ENCODE results near the gene BCKDHB. TPM values are rescaled to one million over a fixed set of nuclear protein-coding genes. Genes with fewer than 3 reads are reported as not detected.

Gene BCKDHB
- total RNA-seq, 4 donors from 2014 or later, result 10.9 to 32.9 (median 29.7) TPM

DNA sequence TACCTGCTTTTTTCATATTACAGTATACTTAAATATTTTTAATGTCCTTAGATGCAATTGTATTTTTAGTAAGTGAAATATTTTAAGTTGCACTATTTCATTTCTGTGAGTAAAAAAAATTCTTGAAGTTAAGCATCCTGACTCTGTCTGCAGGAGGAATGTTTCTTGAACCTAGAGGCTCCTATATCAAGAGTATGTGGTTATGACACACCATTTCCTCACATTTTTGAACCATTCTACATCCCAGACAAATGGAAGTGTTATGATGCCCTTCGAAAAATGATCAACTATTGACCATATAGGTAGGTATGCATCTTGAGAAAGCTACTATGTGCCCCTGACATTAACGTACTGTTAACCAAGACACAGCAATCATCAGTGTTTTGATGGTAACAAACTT, 237.0 kb downstream of the BCKDHB start:
- TF ChIP-seq CTCF (IDR thresholded peaks at IDR 0.05), result no peak
- no peak for TF ChIP-seq POLR2A (IDR thresholded peaks at IDR 0.05)
- TF ChIP-seq POLR2AphosphoS5 (IDR thresholded peaks at IDR 0.05), result no peak
- TF ChIP-seq EP300 (IDR thresholded peaks at IDR 0.05; ENCODE audit: low read depth), result no peak
- in situ Hi-C loops (cut with MboI; ENCODE audit: low pct_ligation_motif_present in 1 of 4, low pct_unique_long_range_greater_than_20kb in 1 of 4, low sequenced_read_pairs in 3 of 4) (no loop called here), intact Hi-C loops (cut with DNase I; ENCODE audit: low total_unique reads) (no loop called here)
- H3K36me3 ChIP-seq, result no peaks in the 10 kb centered on the region
- H3K4me1 ChIP-seq, result peaks cover 0 to 6% (median 1%) of the 10 kb centered on the region in 4 donors
- no peak for DNase-seq
- H3K27me3 ChIP-seq, result no peaks in the 10 kb centered on the region
- no peak overlapping the region for H3K4me3 ChIP-seq
- 95 to 100% methylated on average over 2 of the region's 2 CpGs for WGBS, 2 donors (ENCODE audit: low coverage in 1 of 2)
- no peak overlapping the region for H3K27ac ChIP-seq
- no peaks in the 10 kb centered on the region for H3K9me3 ChIP-seq

- Histone ChIP-seq H3K4me1 (no peaks in the 10 kb centered on the region), H3K36me3 (no peaks in the 10 kb centered on the region), H3K4me3 (no peak overlapping the region), H3K27me3 (no peaks in the 10 kb centered on the region), H3K27ac (no peak overlapping the region), H3K9me3 (no peaks in the 10 kb centered on the region)
- 100% methylated on average over 1 of the region's 1 CpG; no CpG with 5 or more reads in 1 of the 2 donors for WGBS, 2 donors (ENCODE audit: low coverage in 1 of 2)
- in situ Hi-C loops (cut with MboI; ENCODE audit: low pct_ligation_motif_present in 1 of 4, low pct_unique_long_range_greater_than_20kb in 1 of 4, low sequenced_read_pairs in 3 of 4), result no loop called here
- intact Hi-C loops (cut with DNase I; ENCODE audit: low total_unique reads), result no loop called here
- DNase-seq, result no peak
- TF ChIP-seq POLR2A (IDR thresholded peaks at IDR 0.05), result no peak
- TF ChIP-seq POLR2AphosphoS5 (IDR thresholded peaks at IDR 0.05), result no peak
- TF ChIP-seq EP300 (IDR thresholded peaks at IDR 0.05; ENCODE audit: low read depth), result no peak
- TF ChIP-seq CTCF (IDR thresholded peaks at IDR 0.05), result no peak
Observed at GRCh38 chr6:80347101-80347500, 240.6 kb downstream of the BCKDHB start.

- H3K4me3 ChIP-seq, result no peak overlapping the region
- no peak overlapping the region for H3K27ac ChIP-seq
- DNase-seq, result no peak
- no peaks in the 10 kb centered on the region for H3K9me3 ChIP-seq
- in situ Hi-C loops (cut with MboI; ENCODE audit: low pct_ligation_motif_present in 1 of 4, low pct_unique_long_range_greater_than_20kb in 1 of 4, low sequenced_read_pairs in 3 of 4), result no loop called here
- no peaks in the 10 kb centered on the region for H3K36me3 ChIP-seq
- intact Hi-C loops (cut with DNase I; ENCODE audit: low total_unique reads), result no loop called here
- 67 to 86% methylated on average over 1 to 2 of the region's 2 CpGs for WGBS, 2 donors (ENCODE audit: low coverage in 1 of 2)
- no peaks in the 10 kb centered on the region for H3K4me1 ChIP-seq
- TF ChIP-seq CTCF (IDR thresholded peaks at IDR 0.05) (no peak), EP300 (IDR thresholded peaks at IDR 0.05; ENCODE audit: low read depth) (no peak), POLR2AphosphoS5 (IDR thresholded peaks at IDR 0.05) (no peak), POLR2A (IDR thresholded peaks at IDR 0.05) (no peak)
- no peaks in the 10 kb centered on the region for H3K27me3 ChIP-seq
Observed at GRCh38 chr6:80348263-80348662, 241.8 kb downstream of the BCKDHB start.

DNA sequence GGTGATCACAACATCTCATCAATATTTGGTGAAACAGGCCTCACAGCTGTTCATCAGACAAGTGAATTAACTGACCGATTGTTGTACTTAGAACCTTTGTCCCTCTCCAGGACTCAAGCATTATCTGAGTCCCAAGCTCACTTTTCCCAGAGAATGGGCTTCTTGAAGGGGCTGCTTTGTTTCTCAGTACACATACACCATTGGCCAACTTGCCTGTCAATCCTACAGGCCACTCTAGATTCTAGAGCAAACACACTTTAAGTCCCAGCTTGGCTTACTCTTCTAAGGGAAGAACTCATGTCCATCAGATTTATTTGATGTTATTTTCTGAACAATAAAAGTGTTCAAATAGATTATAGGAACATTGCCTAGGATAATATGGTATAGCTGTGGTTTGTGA, 249.5 kb downstream of the BCKDHB start:
- peaks cover 0 to 3% (median 0%) of the 10 kb centered on the region in 4 donors for H3K36me3 ChIP-seq
- no peak for DNase-seq
- H3K4me1 ChIP-seq, result no peaks in the 10 kb centered on the region
- TF ChIP-seq POLR2AphosphoS5 (IDR thresholded peaks at IDR 0.05), result no peak
- TF ChIP-seq CTCF (IDR thresholded peaks at IDR 0.05), result no peak
- TF ChIP-seq EP300 (IDR thresholded peaks at IDR 0.05; ENCODE audit: low read depth), result no peak
- H3K27ac ChIP-seq, result no peak overlapping the region
- no peaks in the 10 kb centered on the region for H3K27me3 ChIP-seq
- H3K9me3 ChIP-seq, result no peaks in the 10 kb centered on the region
- in situ Hi-C loops (cut with MboI; ENCODE audit: low pct_ligation_motif_present in 1 of 4, low pct_unique_long_range_greater_than_20kb in 1 of 4, low sequenced_read_pairs in 3 of 4) (no loop called here), intact Hi-C loops (cut with DNase I; ENCODE audit: low total_unique reads) (no loop called here)
- no peak overlapping the region for H3K4me3 ChIP-seq
- WGBS, 2 donors (ENCODE audit: low coverage in 1 of 2), result 89 to 95% methylated on average over 1 of the region's 1 CpG
